Vagina (tissue), 2 donors: ENCODE data around the gene VMO1.

Experiments used
- POLR2A ChIP-seq, 2 donors: fragments of 450-650 bp; IDR thresholded peaks; one replicate each; pipeline ENCODE4 v1.6.1; 2017; ENCODE audit warnings: antibody characterized with exemption in 2 of 2, mild to moderate bottlenecking in 2 of 2, moderate library complexity in 2 of 2
- POLR2AphosphoS5 ChIP-seq, 2 donors: sonication (generic); formaldehyde crosslinking; IDR thresholded peaks; one replicate each; pipeline ENCODE4 v1.9.0; 2017; ENCODE audit warnings: antibody characterized with exemption in 2 of 2, mild to moderate bottlenecking in 2 of 2, low read depth in 1 of 2; ENCODE audit not compliant: insufficient read depth in 1 of 2
- TF ChIP-seq, protein P1 (sequence below), 3 experiments: fragments of 450-650 bp in 2 of 3; fragments of 200-600 bp in 1 of 3; sonication (generic) in 1 of 3; IDR thresholded peaks; one replicate each; pipeline ENCODE4 v1.5.1; 2017 to 2019; ENCODE audit warnings: antibody characterized with exemption in 3 of 3, mild to moderate bottlenecking in 2 of 3, moderate library complexity in 2 of 3

DNA sequence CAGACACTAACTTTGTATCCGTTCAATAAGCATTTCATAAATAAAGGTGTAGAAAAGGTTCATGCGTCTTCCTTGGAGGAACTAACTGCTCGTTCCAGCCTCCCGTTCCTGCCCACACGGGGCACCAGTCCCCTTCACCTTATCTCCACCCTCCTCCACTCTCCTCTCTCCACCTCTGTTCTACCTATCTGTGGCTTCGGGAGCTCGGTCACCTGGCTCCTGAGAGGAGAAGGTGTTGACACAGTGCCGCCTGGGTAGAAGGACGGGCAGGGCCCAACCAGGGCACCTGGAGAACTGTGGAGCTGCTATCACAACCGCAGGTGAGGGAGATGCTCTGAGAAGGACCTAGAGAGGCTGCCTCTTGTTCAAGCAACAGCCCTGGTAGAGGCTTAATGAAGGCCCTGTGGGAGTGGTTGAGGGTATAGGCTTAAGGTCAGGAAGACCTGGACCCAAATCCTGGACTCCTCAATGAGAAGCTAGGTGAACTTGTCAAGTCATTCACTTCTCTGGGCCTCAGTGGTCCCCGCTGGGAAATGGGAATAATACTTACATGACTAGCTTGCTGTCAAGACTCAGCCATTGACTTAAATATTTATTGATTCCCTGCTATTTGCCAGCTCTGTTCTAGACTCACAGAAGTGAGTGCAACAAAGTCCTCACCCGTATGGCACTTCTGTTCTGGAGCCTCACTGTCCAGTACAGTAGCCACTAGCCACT lies 37.4 kb upstream of the VMO1 start:
- TF ChIP-seq, protein P1, sequence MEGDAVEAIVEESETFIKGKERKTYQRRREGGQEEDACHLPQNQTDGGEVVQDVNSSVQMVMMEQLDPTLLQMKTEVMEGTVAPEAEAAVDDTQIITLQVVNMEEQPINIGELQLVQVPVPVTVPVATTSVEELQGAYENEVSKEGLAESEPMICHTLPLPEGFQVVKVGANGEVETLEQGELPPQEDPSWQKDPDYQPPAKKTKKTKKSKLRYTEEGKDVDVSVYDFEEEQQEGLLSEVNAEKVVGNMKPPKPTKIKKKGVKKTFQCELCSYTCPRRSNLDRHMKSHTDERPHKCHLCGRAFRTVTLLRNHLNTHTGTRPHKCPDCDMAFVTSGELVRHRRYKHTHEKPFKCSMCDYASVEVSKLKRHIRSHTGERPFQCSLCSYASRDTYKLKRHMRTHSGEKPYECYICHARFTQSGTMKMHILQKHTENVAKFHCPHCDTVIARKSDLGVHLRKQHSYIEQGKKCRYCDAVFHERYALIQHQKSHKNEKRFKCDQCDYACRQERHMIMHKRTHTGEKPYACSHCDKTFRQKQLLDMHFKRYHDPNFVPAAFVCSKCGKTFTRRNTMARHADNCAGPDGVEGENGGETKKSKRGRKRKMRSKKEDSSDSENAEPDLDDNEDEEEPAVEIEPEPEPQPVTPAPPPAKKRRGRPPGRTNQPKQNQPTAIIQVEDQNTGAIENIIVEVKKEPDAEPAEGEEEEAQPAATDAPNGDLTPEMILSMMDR (IDR thresholded peaks at IDR 0.05): no peak
- TF ChIP-seq POLR2A (IDR thresholded peaks at IDR 0.05) (no peak), POLR2AphosphoS5 (IDR thresholded peaks at IDR 0.05; ENCODE audit: insufficient read depth in 1 of 2, low read depth in 1 of 2) (no peak)
